Astrocyte of the spinal cord (primary cell): Measurements from ENCODE around the gene SGCA.
A peak's percentile ranks its signal among the peaks of the same experiment; 100 is the strongest.

Experiments
- DNase-seq: peaks from one replicate; pipeline ENCODE4 v3.0.0; 2011; ENCODE audit warnings: low read depth, low spot score
- H3K4me3 ChIP-seq: 2 replicates; pipeline ENCODE4 v1.5.1; 2011; ENCODE audit warnings: low read depth, mild to moderate bottlenecking, low read length, moderate library complexity
- CTCF ChIP-seq: IDR thresholded peaks from 2 replicates; pipeline ENCODE4 v1.5.1; 2012; ENCODE audit warnings: low read depth, mild to moderate bottlenecking, low read length, inconsistent platforms
- in situ Hi-C: cut with HindIII; loops from 2 replicates; pipeline ENCODE4 v1.10.0; 2017; ENCODE audit warnings: low sequenced_read_pairs

Gene SGCA

GRCh38 chr17:50123649-50124349 is 42.0 kb upstream of the SGCA start:
- no peak for TF ChIP-seq CTCF
- H3K4me3 ChIP-seq: no peak overlapping the region
- in situ Hi-C loops: no loop called here
- peak; percentile 61 for DNase-seq

- DNase-seq: no peak
- in situ Hi-C loops: no loop called here
- no peak for TF ChIP-seq CTCF
- no peak overlapping the region for H3K4me3 ChIP-seq
These were observed 40.3 kb upstream of the SGCA start for GRCh38 chr17:50125420-50125997.

- TF ChIP-seq CTCF: no peak
- no peak for DNase-seq
- no peak overlapping the region for H3K4me3 ChIP-seq
- in situ Hi-C loops: no loop called here
These were observed 38.0 kb upstream of the SGCA start for GRCh38 chr17:50127697-50128361.

- TF ChIP-seq CTCF: no peak
- peak; percentile 19 for DNase-seq
- peak overlapping the region; percentile 52 for H3K4me3 ChIP-seq
- in situ Hi-C loops: no loop called here
These were observed 37.1 kb upstream of the SGCA start for GRCh38 chr17:50128441-50129352.

GRCh38 chr17:50129353-50129727 is 36.5 kb upstream of the SGCA start:
- DNase-seq: no peak
- in situ Hi-C loops: no loop called here
- H3K4me3 ChIP-seq: peak overlapping the region; percentile 52
- no peak for TF ChIP-seq CTCF
